ENCODE measurements around the gene ADGRL3.

Gene ADGRL3

DNA sequence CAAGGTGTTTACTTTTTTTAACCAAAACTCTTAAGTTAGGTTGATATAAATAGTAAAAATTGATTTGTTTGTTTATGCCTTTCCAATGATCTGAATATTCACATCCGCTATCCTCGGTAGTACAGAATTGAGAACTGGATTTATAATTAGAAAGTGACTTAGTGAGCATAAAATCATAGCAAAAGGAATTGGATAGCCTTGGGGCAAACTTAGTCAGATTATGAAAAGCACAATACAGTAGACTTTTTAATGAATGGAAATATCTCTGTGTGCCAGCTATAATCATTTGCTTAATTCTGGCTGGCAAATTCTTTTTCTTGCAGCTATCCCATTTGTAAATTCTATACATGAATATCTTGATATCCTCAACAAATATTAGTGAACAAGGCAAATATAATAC is 713.5 kb downstream of the ADGRL3 start:
- Histone ChIP-seq H3K27ac (ENCODE audit: low read depth, low read length) (no peak overlapping the region), H3K9ac (ENCODE audit: low read depth in 1 of 2, low read length in 2 of 2) (no peak overlapping the region), H3K36me3 (ENCODE audit: control insufficient read depth in 1 of 2, insufficient read depth in 2 of 2, low read length in 2 of 2) (no peaks in the 10 kb centered on the region), H3K9me3 (ENCODE audit: control insufficient read depth in 1 of 2, low read length in 2 of 2) (no peaks in the 10 kb centered on the region), H3K4me3 (ENCODE audit: low read depth in 1 of 2, low read length in 2 of 2) (no peak overlapping the region), H3K27me3 (ENCODE audit: control insufficient read depth in 1 of 2, insufficient read depth in 2 of 2, low read length in 2 of 2) (no peaks in the 10 kb centered on the region), H3K4me1 (ENCODE audit: control insufficient read depth in 1 of 2, insufficient read depth in 2 of 2, low read length in 2 of 2) (peaks cover 0 to 7% of the 10 kb centered on the region in 2 donors)

DNA sequence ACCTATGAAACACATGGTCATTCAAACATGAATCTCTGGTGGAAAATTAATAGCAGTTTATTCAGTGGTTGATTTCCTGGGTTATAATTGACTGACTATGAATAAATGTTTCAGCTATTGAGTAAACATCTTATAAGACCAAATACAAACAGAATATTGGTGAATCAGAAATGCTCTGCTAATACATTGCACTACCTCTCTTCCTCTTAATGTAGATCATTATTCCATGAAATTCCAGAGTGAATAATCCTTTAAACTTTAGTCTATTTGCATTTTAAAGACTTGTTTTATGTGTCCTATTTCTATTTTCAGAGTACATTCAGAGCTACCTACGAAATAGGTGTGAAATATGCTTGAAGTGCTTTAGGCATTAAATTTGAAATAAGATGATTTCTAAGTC is 715.4 kb downstream of the ADGRL3 start:
- Histone ChIP-seq H3K4me3 (ENCODE audit: low read depth in 1 of 2, low read length in 2 of 2) (no peak overlapping the region), H3K27me3 (ENCODE audit: control insufficient read depth in 1 of 2, insufficient read depth in 2 of 2, low read length in 2 of 2) (no peaks in the 10 kb centered on the region), H3K27ac (ENCODE audit: low read depth, low read length) (no peak overlapping the region), H3K9me3 (ENCODE audit: control insufficient read depth in 1 of 2, low read length in 2 of 2) (no peaks in the 10 kb centered on the region), H3K4me1 (ENCODE audit: control insufficient read depth in 1 of 2, insufficient read depth in 2 of 2, low read length in 2 of 2) (peaks cover 1 to 7% of the 10 kb centered on the region in 2 donors), H3K36me3 (ENCODE audit: control insufficient read depth in 1 of 2, insufficient read depth in 2 of 2, low read length in 2 of 2) (no peaks in the 10 kb centered on the region), H3K9ac (ENCODE audit: low read depth in 1 of 2, low read length in 2 of 2) (no peak overlapping the region)

DNA sequence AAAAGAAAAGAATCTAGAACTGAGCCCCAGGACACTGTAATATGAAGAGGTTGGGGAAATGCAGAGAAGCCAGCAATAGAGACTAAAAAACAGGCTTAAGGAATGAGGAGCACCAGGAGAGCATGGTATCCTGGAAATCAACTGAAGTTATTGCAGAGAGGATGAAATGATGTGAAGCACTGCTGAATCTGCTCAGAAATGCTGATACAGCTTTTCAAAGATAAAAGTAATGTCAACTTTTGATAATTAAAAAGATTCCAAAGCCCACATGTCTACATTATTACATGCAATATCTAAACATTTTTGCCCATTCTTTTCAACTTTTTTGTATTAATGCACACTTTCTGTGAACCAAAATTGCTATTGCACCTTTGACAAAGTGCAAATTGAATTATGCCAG is 718.4 kb downstream of the ADGRL3 start:
- H3K36me3 ChIP-seq (ENCODE audit: control insufficient read depth in 1 of 2, insufficient read depth in 2 of 2, low read length in 2 of 2): no peaks in the 10 kb centered on the region
- no peak overlapping the region for H3K27ac ChIP-seq (ENCODE audit: low read depth, low read length)
- H3K9me3 ChIP-seq (ENCODE audit: control insufficient read depth in 1 of 2, low read length in 2 of 2): no peaks in the 10 kb centered on the region
- no peaks in the 10 kb centered on the region for H3K27me3 ChIP-seq (ENCODE audit: control insufficient read depth in 1 of 2, insufficient read depth in 2 of 2, low read length in 2 of 2)
- no peak overlapping the region for H3K4me3 ChIP-seq (ENCODE audit: low read depth in 1 of 2, low read length in 2 of 2)
- H3K4me1 ChIP-seq (ENCODE audit: control insufficient read depth in 1 of 2, insufficient read depth in 2 of 2, low read length in 2 of 2): peaks cover 4 to 7% of the 10 kb centered on the region in 2 donors
- H3K9ac ChIP-seq (ENCODE audit: low read depth in 1 of 2, low read length in 2 of 2): no peak overlapping the region

DNA sequence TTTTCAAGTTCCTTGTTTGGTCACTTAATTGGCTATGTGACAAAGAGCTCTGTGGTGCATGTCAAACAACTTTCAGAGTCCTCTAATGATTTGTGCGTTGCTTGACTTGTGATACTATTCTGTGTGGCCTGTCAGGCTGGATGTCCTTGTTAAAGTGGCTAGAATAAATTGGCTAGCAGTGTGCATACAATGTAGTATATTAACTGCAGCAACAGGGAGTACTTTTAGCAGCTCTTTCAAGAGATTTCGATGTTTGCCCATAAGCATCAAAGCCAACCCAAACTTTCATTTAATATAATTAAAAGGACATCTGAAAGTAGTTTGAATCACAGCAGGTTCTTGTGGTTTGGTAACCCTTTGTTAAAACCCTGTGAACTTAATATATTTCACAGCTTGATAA is 718.9 kb downstream of the ADGRL3 start:
- Histone ChIP-seq H3K27ac (ENCODE audit: low read depth, low read length) (no peak overlapping the region), H3K36me3 (ENCODE audit: control insufficient read depth in 1 of 2, insufficient read depth in 2 of 2, low read length in 2 of 2) (no peaks in the 10 kb centered on the region), H3K4me1 (ENCODE audit: control insufficient read depth in 1 of 2, insufficient read depth in 2 of 2, low read length in 2 of 2) (peaks cover 4 to 9% of the 10 kb centered on the region in 2 donors), H3K9ac (ENCODE audit: low read depth in 1 of 2, low read length in 2 of 2) (no peak overlapping the region), H3K27me3 (ENCODE audit: control insufficient read depth in 1 of 2, insufficient read depth in 2 of 2, low read length in 2 of 2) (no peaks in the 10 kb centered on the region), H3K9me3 (ENCODE audit: control insufficient read depth in 1 of 2, low read length in 2 of 2) (no peaks in the 10 kb centered on the region), H3K4me3 (ENCODE audit: low read depth in 1 of 2, low read length in 2 of 2) (no peak overlapping the region)

DNA sequence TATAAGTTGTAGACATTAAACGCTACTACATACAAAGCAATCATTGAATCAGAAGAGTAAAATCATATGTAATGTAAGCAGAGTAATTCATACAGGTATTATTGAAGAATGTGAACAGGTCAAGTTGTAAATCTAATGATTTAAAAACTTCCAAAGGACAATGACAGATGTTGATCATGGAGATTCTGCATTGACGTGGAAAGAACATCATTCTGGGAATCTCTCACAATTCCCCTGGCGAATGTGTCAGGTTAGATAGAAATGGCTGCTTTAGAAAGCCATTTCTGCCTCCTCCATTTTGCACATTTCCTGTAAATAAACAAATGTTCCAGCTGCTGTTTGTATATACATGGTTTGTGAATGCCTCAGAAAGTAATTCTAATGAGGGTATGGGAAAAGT is 719.4 kb downstream of the ADGRL3 start:
- H3K27ac ChIP-seq (ENCODE audit: low read depth, low read length): no peak overlapping the region
- no peaks in the 10 kb centered on the region for H3K36me3 ChIP-seq (ENCODE audit: control insufficient read depth in 1 of 2, insufficient read depth in 2 of 2, low read length in 2 of 2)
- no peak overlapping the region for H3K9ac ChIP-seq (ENCODE audit: low read depth in 1 of 2, low read length in 2 of 2)
- no peaks in the 10 kb centered on the region for H3K27me3 ChIP-seq (ENCODE audit: control insufficient read depth in 1 of 2, insufficient read depth in 2 of 2, low read length in 2 of 2)
- H3K9me3 ChIP-seq (ENCODE audit: control insufficient read depth in 1 of 2, low read length in 2 of 2): no peaks in the 10 kb centered on the region
- H3K4me3 ChIP-seq (ENCODE audit: low read depth in 1 of 2, low read length in 2 of 2): no peak overlapping the region
- peaks cover 4 to 9% of the 10 kb centered on the region in 2 donors for H3K4me1 ChIP-seq (ENCODE audit: control insufficient read depth in 1 of 2, insufficient read depth in 2 of 2, low read length in 2 of 2)

DNA sequence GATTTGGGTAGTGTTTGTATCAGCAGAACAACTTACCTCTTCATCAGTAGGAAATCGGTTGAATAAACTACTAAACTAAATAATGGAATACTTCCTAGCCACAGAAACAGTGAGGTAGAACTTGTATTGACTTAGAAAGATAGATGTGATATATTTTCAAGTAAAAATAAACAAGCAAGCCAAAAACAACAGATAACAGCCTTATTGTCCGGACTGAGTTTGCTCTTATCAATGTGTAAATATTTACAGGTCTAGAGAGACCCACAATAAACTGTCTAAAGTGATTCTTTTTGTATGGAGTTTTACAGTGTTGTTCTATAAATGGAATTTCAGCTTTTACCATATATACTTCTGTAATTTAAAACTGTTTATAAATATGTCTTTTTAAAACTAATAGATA is 721.8 kb downstream of the ADGRL3 start:
- H3K36me3 ChIP-seq (ENCODE audit: control insufficient read depth in 1 of 2, insufficient read depth in 2 of 2, low read length in 2 of 2): no peaks in the 10 kb centered on the region

DNA sequence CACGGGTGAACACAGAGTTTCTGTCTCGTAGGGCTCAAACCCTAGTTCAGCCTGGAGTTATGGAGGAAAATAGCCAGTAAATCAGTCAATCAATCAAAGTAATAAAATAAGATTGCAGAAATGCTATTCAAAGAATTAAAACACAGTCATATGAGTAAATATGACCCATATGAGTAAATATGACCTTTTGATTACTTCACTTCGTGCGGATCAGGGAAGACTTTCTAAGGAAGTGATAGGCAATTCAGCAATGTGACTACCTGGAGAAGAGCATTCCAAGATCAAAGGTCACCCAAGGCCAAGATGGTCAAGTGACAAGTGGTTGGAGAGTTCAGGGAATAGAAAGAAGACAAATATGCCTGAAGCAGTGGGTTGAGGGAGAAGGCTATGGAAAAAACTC is 722.6 kb downstream of the ADGRL3 start:
- H3K36me3 ChIP-seq (ENCODE audit: control insufficient read depth in 1 of 2, insufficient read depth in 2 of 2, low read length in 2 of 2): no peaks in the 10 kb centered on the region
- peaks cover 4 to 9% of the 10 kb centered on the region in 2 donors for H3K4me1 ChIP-seq (ENCODE audit: control insufficient read depth in 1 of 2, insufficient read depth in 2 of 2, low read length in 2 of 2)
- H3K27ac ChIP-seq (ENCODE audit: low read depth, low read length): no peak overlapping the region
- H3K9me3 ChIP-seq (ENCODE audit: control insufficient read depth in 1 of 2, low read length in 2 of 2): no peaks in the 10 kb centered on the region
- H3K4me3 ChIP-seq (ENCODE audit: low read depth in 1 of 2, low read length in 2 of 2): no peak overlapping the region
- H3K27me3 ChIP-seq (ENCODE audit: control insufficient read depth in 1 of 2, insufficient read depth in 2 of 2, low read length in 2 of 2): no peaks in the 10 kb centered on the region
- H3K9ac ChIP-seq (ENCODE audit: low read depth in 1 of 2, low read length in 2 of 2): no peak overlapping the region

More for the DNA sequence above, 721.8 kb downstream of the ADGRL3 start:
- H3K9me3 ChIP-seq (ENCODE audit: control insufficient read depth in 1 of 2, low read length in 2 of 2): no peaks in the 10 kb centered on the region
- H3K9ac ChIP-seq (ENCODE audit: low read depth in 1 of 2, low read length in 2 of 2): no peak overlapping the region
- no peak overlapping the region for H3K4me3 ChIP-seq (ENCODE audit: low read depth in 1 of 2, low read length in 2 of 2)
- H3K4me1 ChIP-seq (ENCODE audit: control insufficient read depth in 1 of 2, insufficient read depth in 2 of 2, low read length in 2 of 2): peaks cover 4 to 9% of the 10 kb centered on the region in 2 donors
- no peaks in the 10 kb centered on the region for H3K27me3 ChIP-seq (ENCODE audit: control insufficient read depth in 1 of 2, insufficient read depth in 2 of 2, low read length in 2 of 2)
- no peak overlapping the region for H3K27ac ChIP-seq (ENCODE audit: low read depth, low read length)

DNA sequence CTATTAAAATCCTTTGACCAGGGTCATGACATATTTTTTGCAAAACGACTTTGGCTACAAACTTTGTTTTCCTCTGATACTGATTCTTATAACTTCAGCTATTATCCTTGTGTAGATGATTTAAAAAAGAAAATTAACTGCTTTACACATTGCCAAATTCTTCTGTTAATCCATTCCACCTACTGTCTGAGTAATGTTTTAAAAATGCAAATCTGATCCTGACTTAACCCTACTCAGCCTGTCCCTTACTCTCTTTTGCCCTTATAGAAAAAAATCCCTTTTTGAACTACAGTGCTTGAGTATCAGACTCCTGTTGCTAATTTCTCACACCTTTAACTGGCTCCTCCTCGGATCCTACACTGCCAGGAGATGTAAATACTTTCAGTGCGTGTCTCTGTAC is 723.1 kb downstream of the ADGRL3 start:
- H3K27ac ChIP-seq (ENCODE audit: low read depth, low read length): no peak overlapping the region
- H3K9me3 ChIP-seq (ENCODE audit: control insufficient read depth in 1 of 2, low read length in 2 of 2): no peaks in the 10 kb centered on the region
- H3K4me1 ChIP-seq (ENCODE audit: control insufficient read depth in 1 of 2, insufficient read depth in 2 of 2, low read length in 2 of 2): peaks cover 4 to 9% of the 10 kb centered on the region in 2 donors
- H3K27me3 ChIP-seq (ENCODE audit: control insufficient read depth in 1 of 2, insufficient read depth in 2 of 2, low read length in 2 of 2): no peaks in the 10 kb centered on the region
- H3K36me3 ChIP-seq (ENCODE audit: control insufficient read depth in 1 of 2, insufficient read depth in 2 of 2, low read length in 2 of 2): no peaks in the 10 kb centered on the region
- no peak overlapping the region for H3K9ac ChIP-seq (ENCODE audit: low read depth in 1 of 2, low read length in 2 of 2)
- no peak overlapping the region for H3K4me3 ChIP-seq (ENCODE audit: low read depth in 1 of 2, low read length in 2 of 2)

DNA sequence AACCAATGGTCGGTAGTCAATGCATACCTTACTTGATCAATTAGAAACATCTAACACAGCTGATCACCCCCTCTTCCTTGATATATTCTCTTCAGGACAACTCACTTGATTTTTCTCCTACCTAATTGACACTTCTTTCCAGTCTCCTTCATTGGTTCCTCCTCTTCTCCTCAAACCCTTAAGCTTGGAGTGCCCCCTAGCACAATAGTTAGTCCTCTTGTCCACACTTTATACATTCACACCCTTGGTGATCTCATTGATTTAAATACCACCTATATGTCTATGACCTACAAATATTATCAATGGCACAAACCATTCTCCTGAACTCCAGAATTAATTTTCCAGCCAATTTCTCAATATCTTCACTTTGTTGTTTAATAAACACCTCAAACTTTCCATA is 724.0 kb downstream of the ADGRL3 start:
- Histone ChIP-seq H3K27ac (ENCODE audit: low read depth, low read length) (no peak overlapping the region), H3K4me1 (ENCODE audit: control insufficient read depth in 1 of 2, insufficient read depth in 2 of 2, low read length in 2 of 2) (peaks cover 4 to 9% of the 10 kb centered on the region in 2 donors), H3K27me3 (ENCODE audit: control insufficient read depth in 1 of 2, insufficient read depth in 2 of 2, low read length in 2 of 2) (no peaks in the 10 kb centered on the region), H3K36me3 (ENCODE audit: control insufficient read depth in 1 of 2, insufficient read depth in 2 of 2, low read length in 2 of 2) (no peaks in the 10 kb centered on the region), H3K9ac (ENCODE audit: low read depth in 1 of 2, low read length in 2 of 2) (no peak overlapping the region), H3K9me3 (ENCODE audit: control insufficient read depth in 1 of 2, low read length in 2 of 2) (no peaks in the 10 kb centered on the region), H3K4me3 (ENCODE audit: low read depth in 1 of 2, low read length in 2 of 2) (no peak overlapping the region)

DNA sequence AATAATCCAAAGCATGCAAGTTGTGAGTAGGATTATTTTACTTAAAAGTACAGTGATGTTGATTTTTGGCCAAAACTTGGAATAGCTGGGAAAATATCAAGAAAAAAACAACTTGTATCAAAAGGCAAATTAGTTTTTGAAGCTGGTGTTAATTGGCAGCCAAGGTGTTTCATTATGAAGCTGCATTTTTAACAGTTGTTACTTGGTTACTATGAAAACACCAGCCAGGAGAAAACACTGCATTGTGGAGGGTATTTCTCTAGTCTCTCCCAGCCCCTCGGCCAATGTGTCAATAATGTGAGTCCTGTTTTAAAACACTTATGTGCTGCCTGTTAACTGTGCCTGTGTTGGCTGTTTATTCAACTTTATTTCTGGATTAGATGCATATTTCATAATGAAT is 733.4 kb downstream of the ADGRL3 start:
- Histone ChIP-seq H3K27me3 (ENCODE audit: control insufficient read depth in 1 of 2, insufficient read depth in 2 of 2, low read length in 2 of 2) (no peaks in the 10 kb centered on the region), H3K9ac (ENCODE audit: low read depth in 1 of 2, low read length in 2 of 2) (no peak overlapping the region), H3K4me1 (ENCODE audit: control insufficient read depth in 1 of 2, insufficient read depth in 2 of 2, low read length in 2 of 2) (no peaks in the 10 kb centered on the region), H3K9me3 (ENCODE audit: control insufficient read depth in 1 of 2, low read length in 2 of 2) (no peaks in the 10 kb centered on the region), H3K36me3 (ENCODE audit: control insufficient read depth in 1 of 2, insufficient read depth in 2 of 2, low read length in 2 of 2) (no peaks in the 10 kb centered on the region), H3K27ac (ENCODE audit: low read depth, low read length) (no peak overlapping the region), H3K4me3 (ENCODE audit: low read depth in 1 of 2, low read length in 2 of 2) (no peak overlapping the region)

DNA sequence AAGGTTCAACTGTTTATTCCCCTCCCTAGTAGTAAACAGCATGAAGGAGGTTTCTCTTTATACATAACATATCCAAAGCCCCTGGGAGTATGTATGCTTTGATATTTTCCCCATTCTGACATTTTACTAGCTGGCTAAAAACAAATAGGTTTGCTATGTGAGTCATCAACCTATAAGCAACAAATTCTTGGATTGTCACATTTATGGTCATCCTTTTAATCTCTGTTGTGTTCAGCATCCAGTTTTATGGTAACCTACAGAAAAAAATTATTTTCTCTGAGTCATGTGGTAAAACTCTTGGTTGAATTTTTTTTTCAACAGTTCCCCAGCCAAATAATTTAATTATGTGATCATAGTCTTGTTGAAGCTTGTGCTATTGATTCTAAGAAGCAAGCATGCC is 734.1 kb downstream of the ADGRL3 start:
- no peaks in the 10 kb centered on the region for H3K36me3 ChIP-seq (ENCODE audit: control insufficient read depth in 1 of 2, insufficient read depth in 2 of 2, low read length in 2 of 2)
- no peak overlapping the region for H3K9ac ChIP-seq (ENCODE audit: low read depth in 1 of 2, low read length in 2 of 2)
- H3K4me3 ChIP-seq (ENCODE audit: low read depth in 1 of 2, low read length in 2 of 2): no peak overlapping the region
- H3K27ac ChIP-seq (ENCODE audit: low read depth, low read length): no peak overlapping the region
- H3K4me1 ChIP-seq (ENCODE audit: control insufficient read depth in 1 of 2, insufficient read depth in 2 of 2, low read length in 2 of 2): no peaks in the 10 kb centered on the region
- H3K9me3 ChIP-seq (ENCODE audit: control insufficient read depth in 1 of 2, low read length in 2 of 2): no peaks in the 10 kb centered on the region
- no peaks in the 10 kb centered on the region for H3K27me3 ChIP-seq (ENCODE audit: control insufficient read depth in 1 of 2, insufficient read depth in 2 of 2, low read length in 2 of 2)
